H1 (cell line): ENCODE data around the gene SCGB1D4. TPM values are rescaled to one million over a fixed set of nuclear protein-coding genes. Genes with fewer than 3 reads are reported as not detected.

ENCODE experiments used
- CHD7 ChIP-seq: fragments of 300-600 bp; sonication (generic); IDR thresholded peaks from 2 replicates; pipeline ENCODE4 v1.7.1; 2012; ENCODE audit warnings: low read length, moderate library complexity, mild to moderate bottlenecking, inconsistent platforms; ENCODE audit not compliant: insufficient replicate concordance
- KDM4A ChIP-seq: IDR thresholded peaks from one replicate; pipeline ENCODE4 v1.7.1; 2012; ENCODE audit warnings: low read depth, mild to moderate bottlenecking, moderate library complexity, low read length, inconsistent platforms; ENCODE audit not compliant: severe bottlenecking
- MAFK ChIP-seq: IDR thresholded peaks from 2 replicates; pipeline ENCODE4 v1.6.1; 2012; ENCODE audit warnings: low read depth, mild to moderate bottlenecking, improper control_type of control experiment, low read length
- POU5F1 ChIP-seq: IDR thresholded peaks from 2 replicates; pipeline ENCODE4 v1.6.1; 2011; ENCODE audit warnings: low read depth, mild to moderate bottlenecking, low read length, moderate library complexity
- RNF2 ChIP-seq: fragments of 200-900, 300-1000 bp; sonication (generic); IDR thresholded peaks from 2 replicates; pipeline ENCODE4 v1.7.1; 2016; ENCODE audit warnings: borderline replicate concordance, low read depth, mild to moderate bottlenecking, antibody characterized with exemption, low read length; ENCODE audit not compliant: poor library complexity, severe bottlenecking; ENCODE audit errors: missing control alignments
- RXRA ChIP-seq: IDR thresholded peaks from 2 replicates; pipeline ENCODE4 v1.6.1; 2011; ENCODE audit warnings: low read depth, mild to moderate bottlenecking, low read length, moderate library complexity; ENCODE audit not compliant: insufficient read depth
- USF2 ChIP-seq: IDR thresholded peaks from 2 replicates; pipeline ENCODE4 v1.6.1; 2011; ENCODE audit warnings: low read length, improper control_type of control experiment
- polyA plus RNA-seq, 7 experiments: library from polyadenylated mRNA; depleted of rRNA in 3 of 7; stranded (reverse) in 5 of 7; unstranded in 2 of 7; fragments of >200 nt in 5 of 7; fragments of 200-250 nt in 2 of 7; gene quantifications; 1 replicate in 5 of 7; 2 replicates in 1 of 7; 4 replicates in 1 of 7; pipeline versions ENCODE4 v1.2.1 to v1.2.3, GENCODE V29; 2011 to 2013; ENCODE audit warnings: missing spikeins in 2 of 7, mixed read lengths in 2 of 7
- total RNA-seq: library from RNA; stranded (reverse); fragmentation: NEBNext Ultra II Directional; extraction: Animal tissue kit (Norgen Biotek cat#: 25700); gene quantifications from 2 replicates; pipeline ENCODE4 v1.2.1, GENCODE V29; 2021
- TF ChIP-seq, protein P1 (sequence below): IDR thresholded peaks from 2 replicates; pipeline ENCODE4 v1.6.1; 2012; ENCODE audit warnings: low read length, inconsistent platforms

SCGB1D4 gene
- total and polyA plus RNA-seq, 2 of the 8 experiments (the other 6 are each of a cell fraction or from before 2014, with no cell fraction given): not detected

DNA sequence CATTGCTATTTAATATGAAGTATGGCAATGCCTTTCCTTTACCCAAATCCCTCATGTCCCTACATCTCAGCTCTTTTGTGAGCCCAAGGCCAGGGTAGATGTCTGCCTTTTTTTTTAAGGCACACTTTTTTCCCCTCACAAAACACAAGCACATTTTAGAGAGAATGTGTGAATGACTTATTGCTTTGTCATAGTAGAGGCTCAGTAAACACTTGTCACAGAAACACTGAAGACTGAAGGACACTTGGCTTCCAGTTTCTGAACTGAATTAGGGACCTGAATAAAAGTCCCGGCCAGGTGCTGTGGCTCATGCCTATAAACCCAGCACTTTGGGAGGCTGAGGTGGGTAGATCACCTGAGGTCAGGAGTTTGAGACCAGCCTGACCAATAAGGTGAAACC is 31.8 kb downstream of the SCGB1D4 start (continued):
- no peak for TF ChIP-seq CHD7
- TF ChIP-seq, protein P1, sequence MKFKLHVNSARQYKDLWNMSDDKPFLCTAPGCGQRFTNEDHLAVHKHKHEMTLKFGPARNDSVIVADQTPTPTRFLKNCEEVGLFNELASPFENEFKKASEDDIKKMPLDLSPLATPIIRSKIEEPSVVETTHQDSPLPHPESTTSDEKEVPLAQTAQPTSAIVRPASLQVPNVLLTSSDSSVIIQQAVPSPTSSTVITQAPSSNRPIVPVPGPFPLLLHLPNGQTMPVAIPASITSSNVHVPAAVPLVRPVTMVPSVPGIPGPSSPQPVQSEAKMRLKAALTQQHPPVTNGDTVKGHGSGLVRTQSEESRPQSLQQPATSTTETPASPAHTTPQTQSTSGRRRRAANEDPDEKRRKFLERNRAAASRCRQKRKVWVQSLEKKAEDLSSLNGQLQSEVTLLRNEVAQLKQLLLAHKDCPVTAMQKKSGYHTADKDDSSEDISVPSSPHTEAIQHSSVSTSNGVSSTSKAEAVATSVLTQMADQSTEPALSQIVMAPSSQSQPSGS: no peak
- no peak for TF ChIP-seq RXRA
- no peak for TF ChIP-seq KDM4A
- TF ChIP-seq RNF2: no peak
- no peak for TF ChIP-seq MAFK
- TF ChIP-seq USF2: no peak
- TF ChIP-seq POU5F1: no peak
